WI38 (cell line): ENCODE results near the gene LTBP4.
A peak's percentile ranks its signal among the peaks of the same experiment; 100 is the strongest.

Source experiments
- H3K4me3 ChIP-seq: 2 replicates; pipeline ENCODE4 v1.5.1; 2011; ENCODE audit warnings: low read depth, mild to moderate bottlenecking, control low read depth, low read length
- TF ChIP-seq, protein P1 (sequence below): IDR thresholded peaks from 2 replicates; pipeline ENCODE4 v1.5.1; 2012; ENCODE audit warnings: low read depth, mild to moderate bottlenecking, control low read depth, low read length

The LTBP4 gene

GRCh38 chr19:40601134-40601974 is at the start of gene LTBP4:
Gene LTBP4, plus strand, starts transcription at chr19:40601369. Its CDS starts 19 bp downstream, at chr19:40601388.
- peak within 1 kb of the TSS; percentile 66 for H3K4me3 ChIP-seq
- TF ChIP-seq, protein P1, sequence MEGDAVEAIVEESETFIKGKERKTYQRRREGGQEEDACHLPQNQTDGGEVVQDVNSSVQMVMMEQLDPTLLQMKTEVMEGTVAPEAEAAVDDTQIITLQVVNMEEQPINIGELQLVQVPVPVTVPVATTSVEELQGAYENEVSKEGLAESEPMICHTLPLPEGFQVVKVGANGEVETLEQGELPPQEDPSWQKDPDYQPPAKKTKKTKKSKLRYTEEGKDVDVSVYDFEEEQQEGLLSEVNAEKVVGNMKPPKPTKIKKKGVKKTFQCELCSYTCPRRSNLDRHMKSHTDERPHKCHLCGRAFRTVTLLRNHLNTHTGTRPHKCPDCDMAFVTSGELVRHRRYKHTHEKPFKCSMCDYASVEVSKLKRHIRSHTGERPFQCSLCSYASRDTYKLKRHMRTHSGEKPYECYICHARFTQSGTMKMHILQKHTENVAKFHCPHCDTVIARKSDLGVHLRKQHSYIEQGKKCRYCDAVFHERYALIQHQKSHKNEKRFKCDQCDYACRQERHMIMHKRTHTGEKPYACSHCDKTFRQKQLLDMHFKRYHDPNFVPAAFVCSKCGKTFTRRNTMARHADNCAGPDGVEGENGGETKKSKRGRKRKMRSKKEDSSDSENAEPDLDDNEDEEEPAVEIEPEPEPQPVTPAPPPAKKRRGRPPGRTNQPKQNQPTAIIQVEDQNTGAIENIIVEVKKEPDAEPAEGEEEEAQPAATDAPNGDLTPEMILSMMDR = 0 out of 2 replicates have a peak, but pooled peaks have one; percentile 7

DNA sequence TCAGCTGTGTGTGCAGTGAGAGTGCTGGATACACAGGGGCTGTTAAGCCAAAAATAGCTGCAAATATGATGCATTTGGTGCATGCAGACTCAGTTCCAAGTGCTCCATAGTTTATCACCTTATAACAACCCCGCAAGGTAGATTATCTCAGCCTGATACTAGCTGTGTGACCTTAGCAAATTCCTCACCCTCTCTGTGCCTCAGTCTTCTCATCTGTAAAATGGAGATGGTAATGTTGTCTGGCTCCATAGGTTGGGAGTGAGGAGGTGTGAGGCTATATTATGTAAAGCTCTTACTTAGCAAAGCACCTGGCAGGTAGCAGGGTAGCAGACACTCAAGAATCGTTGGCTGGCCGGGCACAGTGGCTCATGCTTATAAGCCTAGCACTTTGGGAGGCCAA is 48.3 kb upstream of the LTBP4 start:
- TF ChIP-seq, protein P1 = no peak
- H3K4me3 ChIP-seq = no peak overlapping the region

- no peak overlapping the region for H3K4me3 ChIP-seq
- TF ChIP-seq, protein P1 = no peak
These were observed 47.0 kb upstream of the LTBP4 start for GRCh38 chr19:40553885-40554857.

DNA sequence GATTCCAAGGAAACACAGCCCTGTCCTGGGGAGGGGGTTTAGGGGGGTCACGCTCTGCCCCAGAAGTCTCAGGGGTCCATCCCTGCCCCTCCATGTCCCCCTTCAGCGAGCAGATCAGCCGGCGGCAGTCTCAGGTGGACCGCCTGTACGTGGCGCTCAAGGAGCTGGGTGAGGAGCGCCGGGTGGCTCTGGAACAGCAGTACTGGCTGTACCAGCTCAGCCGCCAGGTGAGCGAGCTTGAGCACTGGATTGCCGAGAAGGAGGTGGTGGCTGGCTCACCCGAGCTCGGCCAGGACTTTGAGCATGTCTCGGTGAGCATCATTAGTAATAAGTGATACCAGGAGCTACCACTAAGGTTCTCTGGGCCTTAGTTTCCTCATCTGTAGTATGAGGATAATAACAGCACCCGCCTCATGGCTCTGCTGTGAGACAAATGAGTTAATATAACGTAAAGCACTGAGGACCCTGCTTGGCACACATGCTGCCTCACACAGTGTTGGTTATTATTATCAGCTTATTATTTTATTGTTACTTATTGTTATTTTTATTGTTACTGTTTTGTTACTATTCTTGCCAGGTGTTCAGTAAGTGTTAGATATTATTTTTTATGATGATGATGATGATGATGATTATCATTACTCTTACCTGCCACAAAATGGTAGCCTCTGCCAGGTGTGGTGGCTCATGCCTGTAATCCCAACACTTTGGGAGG is 45.0 kb upstream of the LTBP4 start:
- no peak overlapping the region for H3K4me3 ChIP-seq
- TF ChIP-seq, protein P1 = no peak

DNA sequence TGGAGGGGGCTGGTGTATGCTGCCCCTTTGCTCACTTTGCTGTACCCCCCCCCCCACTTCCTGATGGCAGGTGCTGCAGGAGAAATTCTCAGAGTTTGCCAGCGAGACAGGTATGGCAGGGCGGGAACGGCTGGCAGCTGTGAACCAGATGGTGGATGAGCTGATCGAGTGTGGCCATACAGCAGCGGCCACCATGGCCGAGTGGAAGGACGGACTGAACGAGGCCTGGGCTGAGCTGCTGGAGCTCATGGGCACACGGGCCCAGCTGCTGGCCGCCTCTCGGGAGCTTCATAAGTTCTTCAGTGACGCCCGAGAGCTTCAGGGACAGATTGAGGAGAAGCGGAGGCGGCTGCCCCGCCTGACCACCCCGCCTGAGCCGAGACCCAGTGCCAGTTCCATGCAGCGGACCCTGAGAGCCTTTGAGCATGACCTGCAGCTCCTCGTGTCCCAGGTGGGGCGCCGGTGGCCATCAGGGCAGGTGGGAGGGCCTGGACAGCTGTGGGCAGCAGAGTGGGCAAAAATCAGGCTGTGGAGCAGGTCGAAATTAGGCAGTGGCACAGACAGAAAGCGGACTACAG is 44.1 kb upstream of the LTBP4 start:
- H3K4me3 ChIP-seq = no peak overlapping the region
- TF ChIP-seq, protein P1 = no peak

DNA sequence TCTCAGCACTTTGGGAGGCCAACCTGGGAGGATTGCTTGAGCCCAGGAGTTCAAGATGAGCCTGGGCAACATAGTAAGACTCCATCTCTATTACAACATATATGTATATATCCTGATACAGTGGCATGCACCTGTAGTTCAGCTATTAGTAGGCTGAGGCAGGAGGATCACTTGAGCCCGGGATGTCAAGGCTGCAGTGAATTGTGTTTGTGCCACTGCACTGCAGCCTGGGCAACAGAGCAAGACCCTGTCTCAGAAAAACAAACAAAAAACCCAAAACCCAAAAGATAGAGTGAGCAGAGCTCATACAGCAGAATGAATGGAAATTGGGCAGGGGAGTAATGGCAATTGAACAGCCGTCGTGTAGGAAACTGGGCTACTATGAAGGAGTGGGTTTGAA is 41.8 kb upstream of the LTBP4 start:
- TF ChIP-seq, protein P1 = no peak
- no peak overlapping the region for H3K4me3 ChIP-seq
